GM23338 (cell line): ENCODE measurements around the gene SORBS1. TPM values are rescaled to one million over a fixed set of nuclear protein-coding genes. Genes with fewer than 3 reads are reported as not detected.

ENCODE experiments used
- ATAC-seq: fragments of 200-7000 bp; cut with Tn5 transposase; 3 replicates; pipeline ENCODE4 v1.9.1; 2020
- DNase-seq: peaks from one replicate; pipeline ENCODE4 v3.0.0-alpha.2; 2015; ENCODE audit warnings: low spot score
- H2AFZ ChIP-seq: fragments of 200-600 bp; sonication (generic); 2 replicates; pipeline ENCODE4 v1.8.0; 2016; ENCODE audit warnings: antibody characterized with exemption, mild to moderate bottlenecking, moderate library complexity
- H3F3A ChIP-seq: fragments of 200-600 bp; sonication (generic); replicated peaks from 2 replicates; pipeline ENCODE4 v1.8.0; 2017; ENCODE audit warnings: antibody characterized with exemption, mixed run types, low read depth
- H3K27ac ChIP-seq: fragments of 200-600 bp; sonication (generic); 2 replicates; pipeline ENCODE4 v1.6.1; 2016; ENCODE audit warnings: low read depth
- H3K27me3 ChIP-seq: fragments of 200-600 bp; sonication (generic); 2 replicates; pipeline ENCODE4 v1.8.0; 2016; ENCODE audit warnings: mild to moderate bottlenecking, mixed run types, moderate library complexity; ENCODE audit not compliant: insufficient read depth
- H3K36me3 ChIP-seq: fragments of 200-600 bp; sonication (generic); 2 replicates; pipeline ENCODE4 v1.8.0; 2016; ENCODE audit warnings: mild to moderate bottlenecking; ENCODE audit not compliant: insufficient read depth
- H3K4me1 ChIP-seq: fragments of 200-600 bp; sonication (generic); 2 replicates; pipeline ENCODE4 v1.8.0; 2016; ENCODE audit warnings: mild to moderate bottlenecking, moderate library complexity; ENCODE audit not compliant: insufficient read depth
- H3K4me2 ChIP-seq: fragments of 200-600 bp; sonication (generic); 2 replicates; pipeline ENCODE4 v1.7.1; 2017; ENCODE audit warnings: mixed run types
- H3K4me3 ChIP-seq: fragments of 200-600 bp; sonication (generic); 2 replicates; pipeline ENCODE4 v1.6.1; 2016; ENCODE audit warnings: mixed run types
- H3K79me2 ChIP-seq: fragments of 200-600 bp; sonication (generic); replicated peaks from 2 replicates; pipeline ENCODE4 v1.8.0; 2017; ENCODE audit warnings: mild to moderate bottlenecking; ENCODE audit not compliant: insufficient read depth
- H3K9me2 ChIP-seq: fragments of 200-600 bp; sonication (generic); 2 replicates; pipeline ENCODE4 v1.8.0; 2017; ENCODE audit not compliant: insufficient read depth
- H4K20me1 ChIP-seq: fragments of 200-600 bp; sonication (generic); replicated peaks from 2 replicates; pipeline ENCODE4 v1.8.0; 2017; ENCODE audit warnings: mild to moderate bottlenecking; ENCODE audit not compliant: insufficient read depth
- H3K27ac Mint-ChIP-seq: 2 replicates; pipeline ENCODE4 v1.8.0; 2020; ENCODE audit warnings: inconsistent platforms, mild to moderate bottlenecking, moderate library complexity, mixed read lengths
- H3K27me3 Mint-ChIP-seq: 3 replicates; pipeline ENCODE4 v1.8.0; 2022; ENCODE audit warnings: low read depth, mild to moderate bottlenecking, moderate library complexity, mixed read lengths, inconsistent platforms; ENCODE audit not compliant: insufficient read depth, poor library complexity
- H3K36me3 Mint-ChIP-seq: 3 replicates; pipeline ENCODE4 v1.8.0; 2021; ENCODE audit warnings: low read depth, mild to moderate bottlenecking, inconsistent platforms, moderate library complexity, mixed read lengths
- H3K4me1 Mint-ChIP-seq: 3 replicates; pipeline ENCODE4 v1.8.0; 2020; ENCODE audit warnings: mild to moderate bottlenecking, inconsistent platforms, mixed read lengths
- H3K4me3 Mint-ChIP-seq: 3 replicates; pipeline ENCODE4 v1.8.0; 2021; ENCODE audit warnings: moderate library complexity, mild to moderate bottlenecking, inconsistent platforms, mixed read lengths
- H3K9me3 Mint-ChIP-seq: 3 replicates; pipeline ENCODE4 v1.8.0; 2020; ENCODE audit warnings: moderate library complexity, mild to moderate bottlenecking, inconsistent platforms, mixed read lengths
- CREB1 ChIP-seq: fragments of 250-450 bp; sonication (Bioruptor Pico); IDR thresholded peaks from 2 replicates; pipeline ENCODE4 v1.5.0; 2020; ENCODE audit warnings: low read depth, mild to moderate bottlenecking, moderate library complexity
- ETS1 ChIP-seq: IDR thresholded peaks from 2 replicates; pipeline ENCODE4 v1.6.1; 2016; ENCODE audit warnings: antibody characterized with exemption
- EZH2 ChIP-seq: fragments of 200-600 bp; sonication (generic); IDR thresholded peaks from one replicate; pipeline ENCODE4 v1.8.0; 2017; ENCODE audit warnings: antibody characterized with exemption, mild to moderate bottlenecking, low read depth; ENCODE audit not compliant: unreplicated experiment
- EZH2phosphoT487 ChIP-seq: fragments of 200-600 bp; sonication (generic); IDR thresholded peaks from one replicate; pipeline ENCODE4 v1.8.1; 2018; ENCODE audit warnings: antibody characterized with exemption; ENCODE audit not compliant: unreplicated experiment
- JUNB ChIP-seq: IDR thresholded peaks from one replicate; pipeline ENCODE4 v1.6.1; 2016; ENCODE audit warnings: antibody characterized with exemption; ENCODE audit not compliant: unreplicated experiment
- NANOG ChIP-seq: IDR thresholded peaks from 2 replicates; pipeline ENCODE4 v1.6.1; 2016; ENCODE audit warnings: antibody characterized with exemption, borderline replicate concordance
- POLR2AphosphoS5 ChIP-seq: IDR thresholded peaks from 2 replicates; pipeline ENCODE4 v1.6.1; 2016; ENCODE audit warnings: antibody characterized with exemption, low read depth
- STAT1 ChIP-seq: IDR thresholded peaks from one replicate; pipeline ENCODE4 v1.6.1; 2016; ENCODE audit warnings: antibody characterized with exemption; ENCODE audit not compliant: unreplicated experiment
- ZNF114 ChIP-seq: fragments of 250-450 bp; sonication (Bioruptor Pico); IDR thresholded peaks from 2 replicates; pipeline ENCODE4 v1.5.0; 2020; ENCODE audit warnings: mild to moderate bottlenecking, moderate library complexity
- ZNF331 ChIP-seq: fragments of 250-450 bp; sonication (Bioruptor Pico); IDR thresholded peaks from 2 replicates; pipeline ENCODE4 v1.5.0; 2020; ENCODE audit warnings: low read depth, mild to moderate bottlenecking, moderate library complexity
- ZNF462 ChIP-seq: fragments of 250-450 bp; sonication (Bioruptor Pico); IDR thresholded peaks from 2 replicates; pipeline ENCODE4 v1.5.0; 2020; ENCODE audit warnings: mild to moderate bottlenecking, moderate library complexity
- polyA plus RNA-seq: library from polyadenylated mRNA; unstranded; fragments of >200 nt; fragmentation: Nextera tagmentation; extraction: Ambion mirVana; gene quantifications from 2 replicates; pipeline ENCODE4 v1.2.1, GENCODE V29; 2016
- total RNA-seq: library from RNA; depleted of rRNA; stranded (reverse); fragments of >200 nt; shearing (Covaris generic); gene quantifications from 2 replicates; pipeline ENCODE4 v1.2.3, GENCODE V29; 2014
- TF ChIP-seq, protein P1 (sequence below): IDR thresholded peaks from one replicate; pipeline ENCODE4 v1.6.1; 2018; ENCODE audit warnings: antibody characterized with exemption; ENCODE audit not compliant: unreplicated experiment
- TF ChIP-seq, protein P2 (sequence below), 2 experiments: fragments of 200-600 bp in 1 of 2; sonication (generic) in 1 of 2; conservative IDR thresholded peaks; 2 replicates each; pipeline versions ENCODE4 v1.5.1 to v1.6.1; 2016 to 2017; ENCODE audit warnings: antibody characterized with exemption in 2 of 2, low read depth in 2 of 2, mild to moderate bottlenecking in 2 of 2, moderate library complexity in 1 of 2

Gene SORBS1
- total and polyA plus RNA-seq, 2 experiments from 2014 or later: 47.7 to 51.5 TPM

DNA sequence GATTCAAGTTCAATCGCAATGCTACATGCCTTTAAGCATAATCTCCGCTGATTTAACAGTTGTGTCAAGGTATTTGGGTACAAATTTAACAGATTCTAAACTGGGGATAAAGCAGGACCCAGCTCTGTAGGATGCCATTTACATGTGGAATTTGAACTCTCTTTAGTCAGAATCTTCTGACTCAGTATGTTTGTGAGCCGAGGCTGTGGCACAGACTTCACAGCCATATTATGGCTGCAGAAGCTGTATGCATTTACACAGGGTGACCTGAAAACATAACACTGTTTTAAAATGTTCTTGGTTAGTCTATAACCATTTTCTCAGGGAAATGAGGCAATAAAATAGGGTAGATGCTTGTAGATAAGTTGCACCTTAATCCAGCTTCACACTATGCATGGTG is 279.1 kb downstream of the SORBS1 start:
- no peaks in the 10 kb centered on the region for H3K36me3 Mint-ChIP-seq
- H3K27ac Mint-ChIP-seq: no peak overlapping the region
- H3F3A ChIP-seq: 0 out of 2 replicates have a peak, but pooled peaks cover 5% of the 10 kb centered on the region
- H4K20me1 ChIP-seq: peaks cover 60% of the 10 kb centered on the region
- no peaks in the 10 kb centered on the region for H3K9me3 Mint-ChIP-seq
- H3K27me3 Mint-ChIP-seq: no peaks in the 10 kb centered on the region
- no peaks in the 10 kb centered on the region for H3K36me3 ChIP-seq
- H2AFZ ChIP-seq: no peak overlapping the region
- H3K9me2 ChIP-seq: no peaks in the 10 kb centered on the region
- H3K27ac ChIP-seq: peak overlapping the region; percentile 20; the same call in 1 of the 2 replicates
- H3K4me1 Mint-ChIP-seq: peaks cover 39% of the 10 kb centered on the region
- peaks cover 100% of the 10 kb centered on the region for H3K79me2 ChIP-seq
- H3K4me1 ChIP-seq: peaks cover 33% of the 10 kb centered on the region
- H3K4me2 ChIP-seq: no peak overlapping the region
- H3K27me3 ChIP-seq: no peaks in the 10 kb centered on the region
- no peak for DNase-seq
- TF ChIP-seq ETS1 (no peak), NANOG (no peak), EZH2phosphoT487 (no peak), ZNF114 (CRISPR knock-in tag) (no peak), JUNB (no peak), CREB1 (CRISPR knock-in tag) (no peak), STAT1 (no peak), POLR2AphosphoS5 (no peak), EZH2 (no peak), ZNF462 (CRISPR knock-in tag) (no peak), ZNF331 (CRISPR knock-in tag) (no peak)
- TF ChIP-seq, protein P1, sequence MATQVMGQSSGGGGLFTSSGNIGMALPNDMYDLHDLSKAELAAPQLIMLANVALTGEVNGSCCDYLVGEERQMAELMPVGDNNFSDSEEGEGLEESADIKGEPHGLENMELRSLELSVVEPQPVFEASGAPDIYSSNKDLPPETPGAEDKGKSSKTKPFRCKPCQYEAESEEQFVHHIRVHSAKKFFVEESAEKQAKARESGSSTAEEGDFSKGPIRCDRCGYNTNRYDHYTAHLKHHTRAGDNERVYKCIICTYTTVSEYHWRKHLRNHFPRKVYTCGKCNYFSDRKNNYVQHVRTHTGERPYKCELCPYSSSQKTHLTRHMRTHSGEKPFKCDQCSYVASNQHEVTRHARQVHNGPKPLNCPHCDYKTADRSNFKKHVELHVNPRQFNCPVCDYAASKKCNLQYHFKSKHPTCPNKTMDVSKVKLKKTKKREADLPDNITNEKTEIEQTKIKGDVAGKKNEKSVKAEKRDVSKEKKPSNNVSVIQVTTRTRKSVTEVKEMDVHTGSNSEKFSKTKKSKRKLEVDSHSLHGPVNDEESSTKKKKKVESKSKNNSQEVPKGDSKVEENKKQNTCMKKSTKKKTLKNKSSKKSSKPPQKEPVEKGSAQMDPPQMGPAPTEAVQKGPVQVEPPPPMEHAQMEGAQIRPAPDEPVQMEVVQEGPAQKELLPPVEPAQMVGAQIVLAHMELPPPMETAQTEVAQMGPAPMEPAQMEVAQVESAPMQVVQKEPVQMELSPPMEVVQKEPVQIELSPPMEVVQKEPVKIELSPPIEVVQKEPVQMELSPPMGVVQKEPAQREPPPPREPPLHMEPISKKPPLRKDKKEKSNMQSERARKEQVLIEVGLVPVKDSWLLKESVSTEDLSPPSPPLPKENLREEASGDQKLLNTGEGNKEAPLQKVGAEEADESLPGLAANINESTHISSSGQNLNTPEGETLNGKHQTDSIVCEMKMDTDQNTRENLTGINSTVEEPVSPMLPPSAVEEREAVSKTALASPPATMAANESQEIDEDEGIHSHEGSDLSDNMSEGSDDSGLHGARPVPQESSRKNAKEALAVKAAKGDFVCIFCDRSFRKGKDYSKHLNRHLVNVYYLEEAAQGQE: no peak
- TF ChIP-seq, protein P2, sequence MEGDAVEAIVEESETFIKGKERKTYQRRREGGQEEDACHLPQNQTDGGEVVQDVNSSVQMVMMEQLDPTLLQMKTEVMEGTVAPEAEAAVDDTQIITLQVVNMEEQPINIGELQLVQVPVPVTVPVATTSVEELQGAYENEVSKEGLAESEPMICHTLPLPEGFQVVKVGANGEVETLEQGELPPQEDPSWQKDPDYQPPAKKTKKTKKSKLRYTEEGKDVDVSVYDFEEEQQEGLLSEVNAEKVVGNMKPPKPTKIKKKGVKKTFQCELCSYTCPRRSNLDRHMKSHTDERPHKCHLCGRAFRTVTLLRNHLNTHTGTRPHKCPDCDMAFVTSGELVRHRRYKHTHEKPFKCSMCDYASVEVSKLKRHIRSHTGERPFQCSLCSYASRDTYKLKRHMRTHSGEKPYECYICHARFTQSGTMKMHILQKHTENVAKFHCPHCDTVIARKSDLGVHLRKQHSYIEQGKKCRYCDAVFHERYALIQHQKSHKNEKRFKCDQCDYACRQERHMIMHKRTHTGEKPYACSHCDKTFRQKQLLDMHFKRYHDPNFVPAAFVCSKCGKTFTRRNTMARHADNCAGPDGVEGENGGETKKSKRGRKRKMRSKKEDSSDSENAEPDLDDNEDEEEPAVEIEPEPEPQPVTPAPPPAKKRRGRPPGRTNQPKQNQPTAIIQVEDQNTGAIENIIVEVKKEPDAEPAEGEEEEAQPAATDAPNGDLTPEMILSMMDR (conservative IDR thresholded peaks at IDR 0.05; ENCODE audit: low read depth in 2 of 2): no peak
- no peak overlapping the region for H3K4me3 Mint-ChIP-seq
- no peak for ATAC-seq
- H3K4me3 ChIP-seq: no peak overlapping the region
